Neural cell (in vitro differentiated cells): ENCODE results near the gene MMP25. TPM values are rescaled to one million over a fixed set of nuclear protein-coding genes. Genes with fewer than 3 reads are reported as not detected.

Source experiments
- H2AFZ ChIP-seq: fragments of 200-600, 300-800 bp; sonication (generic), shearing (Covaris generic); 2 replicates; pipeline ENCODE4 v1.6.0; 2014; ENCODE audit warnings: low read depth, mild to moderate bottlenecking, antibody characterized with exemption, low read length, moderate library complexity
- H3F3A ChIP-seq: fragments of 200-600 bp; shearing (Covaris generic); 2 replicates; pipeline ENCODE4 v1.6.1; 2016; ENCODE audit warnings: mild to moderate bottlenecking, moderate library complexity, mixed read lengths, antibody characterized with exemption, low read length; ENCODE audit not compliant: insufficient read depth, poor library complexity, severe bottlenecking
- H3K27ac ChIP-seq: fragments of 200-600, 300-800 bp; sonication (generic), shearing (Covaris generic); 2 replicates; pipeline ENCODE4 v1.5.1; 2014; ENCODE audit warnings: mild to moderate bottlenecking, low read length, moderate library complexity
- H3K27me3 ChIP-seq: fragments of 300-800, 200-600 bp; sonication (generic), shearing (Covaris generic); 2 replicates; pipeline ENCODE4 v1.6.0; 2014; ENCODE audit warnings: mild to moderate bottlenecking, low read depth, low read length, moderate library complexity; ENCODE audit not compliant: insufficient read depth
- H3K36me3 ChIP-seq: fragments of 300-800, 200-600 bp; sonication (generic), shearing (Covaris generic); 2 replicates; pipeline ENCODE4 v1.5.1; 2014; ENCODE audit warnings: mild to moderate bottlenecking, antibody characterized with exemption, low read length, moderate library complexity; ENCODE audit not compliant: insufficient read depth
- H3K4me2 ChIP-seq: fragments of 300-800, 200-600 bp; sonication (generic), shearing (Covaris generic); 2 replicates; pipeline ENCODE4 v1.6.0; 2014; ENCODE audit warnings: mild to moderate bottlenecking, low read length
- H3K4me3 ChIP-seq: fragments of 300-800, 200-600 bp; sonication (generic), shearing (Covaris generic); 2 replicates; pipeline ENCODE4 v1.5.1; 2014; ENCODE audit warnings: mild to moderate bottlenecking, low read length, moderate library complexity
- H3K79me2 ChIP-seq: fragments of 200-600 bp; shearing (Covaris generic); replicated peaks from 2 replicates; pipeline ENCODE4 v1.6.0; 2014; ENCODE audit warnings: mild to moderate bottlenecking, low read length, moderate library complexity; ENCODE audit not compliant: insufficient read depth
- H3K9ac ChIP-seq: fragments of 300-800, 200-600 bp; sonication (generic), shearing (Covaris generic); 2 replicates; pipeline ENCODE4 v1.6.1; 2016; ENCODE audit warnings: mild to moderate bottlenecking, low read length, mixed read lengths
- H3K9me2 ChIP-seq: fragments of 200-600 bp; shearing (Covaris generic); 2 replicates; pipeline ENCODE4 v1.6.1; 2016; ENCODE audit warnings: mild to moderate bottlenecking, low read length, mixed read lengths; ENCODE audit not compliant: insufficient read depth
- H3K9me3 ChIP-seq: fragments of 200-600, 300-800 bp; sonication (generic), shearing (Covaris generic); 2 replicates; pipeline ENCODE4 v1.6.1; 2016; ENCODE audit warnings: mild to moderate bottlenecking, mixed run types, low read length, moderate library complexity, mixed read lengths
- H4K20me1 ChIP-seq: fragments of 200-600 bp; shearing (Covaris generic); 2 replicates; pipeline ENCODE4 v1.6.1; 2016; ENCODE audit warnings: mild to moderate bottlenecking, mixed run types; ENCODE audit not compliant: insufficient read depth
- EP300 ChIP-seq: fragments of 450-650 bp; conservative IDR thresholded peaks from 2 replicates; pipeline ENCODE4 v1.6.1; 2014; ENCODE audit warnings: antibody characterized with exemption, mild to moderate bottlenecking, moderate library complexity; ENCODE audit not compliant: poor library complexity, severe bottlenecking
- EZH2 ChIP-seq: fragments of 200-600, 300-800 bp; shearing (Covaris generic), sonication (generic); IDR thresholded peaks from 2 replicates; pipeline ENCODE4 v1.6.1; 2014; ENCODE audit warnings: antibody characterized with exemption, low read length, borderline replicate concordance, mild to moderate bottlenecking; ENCODE audit not compliant: insufficient read depth, poor library complexity, severe bottlenecking
- MXI1 ChIP-seq: fragments of 450-650 bp; conservative IDR thresholded peaks from 2 replicates; pipeline ENCODE4 v1.6.1; 2014; ENCODE audit warnings: antibody characterized with exemption, mild to moderate bottlenecking; ENCODE audit not compliant: poor library complexity, severe bottlenecking
- POLR2AphosphoS5 ChIP-seq: IDR thresholded peaks from 2 replicates; pipeline ENCODE4 v1.6.1; 2012
- RAD21 ChIP-seq: fragments of 450-650 bp; conservative IDR thresholded peaks from 2 replicates; pipeline ENCODE4 v1.6.1; 2014; ENCODE audit warnings: antibody characterized with exemption, mild to moderate bottlenecking, moderate library complexity
- SMC3 ChIP-seq: fragments of 450-650 bp; conservative IDR thresholded peaks from 2 replicates; pipeline ENCODE4 v1.6.1; 2014; ENCODE audit warnings: antibody characterized with exemption, mild to moderate bottlenecking, moderate library complexity; ENCODE audit not compliant: poor library complexity
- TAF1 ChIP-seq: IDR thresholded peaks from 2 replicates; pipeline ENCODE4 v1.6.1; 2012; ENCODE audit warnings: low read depth
- polyA plus RNA-seq: library from polyadenylated mRNA; depleted of rRNA; stranded (reverse); fragments of >200 nt; gene quantifications from 2 replicates; pipeline ENCODE4 v1.2.3, GENCODE V29; 2014
- TF ChIP-seq, protein P1 (sequence below): IDR thresholded peaks from 2 replicates; pipeline ENCODE4 v1.6.1; 2012; ENCODE audit warnings: borderline replicate concordance
- TF ChIP-seq, protein P2 (sequence below): fragments of 450-650 bp; IDR thresholded peaks from 2 replicates; pipeline ENCODE4 v1.5.1; 2014; ENCODE audit warnings: antibody characterized with exemption, mild to moderate bottlenecking, moderate library complexity; ENCODE audit not compliant: poor library complexity, severe bottlenecking

Gene MMP25
- polyA plus RNA-seq, 1 donor from 2014 or later: not detected

DNA sequence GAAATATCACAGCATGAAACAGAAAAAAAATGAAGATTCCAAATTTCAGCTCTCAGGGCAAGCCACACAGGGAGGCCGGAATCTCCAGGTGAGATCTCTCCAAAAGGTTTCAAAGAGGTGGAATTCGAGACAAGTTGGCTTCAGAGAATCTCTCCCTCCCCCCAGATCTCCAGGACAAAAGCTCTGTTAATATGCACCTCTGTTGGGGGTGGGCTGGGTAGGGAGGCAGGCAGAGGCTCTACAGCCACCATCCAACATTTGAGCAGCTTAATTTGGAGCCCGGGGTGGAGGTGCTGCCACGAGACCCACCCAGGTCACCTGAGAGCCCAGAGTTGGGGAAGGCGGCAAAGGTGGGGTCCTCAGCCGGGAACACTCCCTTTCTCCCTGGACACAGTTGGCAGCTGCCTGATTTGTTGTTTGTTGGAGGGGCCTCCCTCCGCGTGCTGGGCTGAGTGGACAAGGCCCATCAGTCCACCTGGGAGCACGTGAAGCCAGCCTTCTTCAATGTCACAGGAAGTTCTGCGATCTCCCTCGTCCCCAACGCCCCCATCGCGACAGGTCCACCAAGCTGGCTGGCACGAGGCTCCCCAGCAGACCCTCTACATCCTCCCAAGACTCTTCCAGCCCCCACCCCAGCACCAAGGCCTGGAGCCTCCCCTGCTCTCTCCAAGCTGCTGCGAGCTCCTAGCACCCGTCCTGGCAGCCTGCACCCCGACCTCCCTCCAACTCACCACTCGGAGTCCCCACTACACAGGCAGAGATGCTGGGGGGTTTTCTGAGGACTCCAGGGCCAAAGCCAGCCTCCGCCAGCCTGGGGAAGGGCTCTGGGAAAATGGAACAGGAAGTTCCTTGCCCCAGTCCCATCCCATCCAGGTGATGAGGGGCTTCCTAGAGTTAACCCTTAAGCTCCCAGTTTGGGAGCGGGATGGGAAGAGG is 52.4 kb downstream of the MMP25 start, which contains the start of gene ZSCAN10:
Gene ZSCAN10 (minus strand): TSS at position 836 of the 936 bp plus-strand sequence. CDS start 6,357 bp downstream, outside the sequence.
- Histone ChIP-seq H3F3A (no peaks in the 10 kb centered on the region), H3K9me3 (no peaks in the 10 kb centered on the region), H4K20me1 (no peaks in the 10 kb centered on the region), H3K4me3 (no peak within 1 kb of the TSS), H3K4me2 (no peak within 1 kb of the TSS), H3K9me2 (no peaks in the 10 kb centered on the region), H3K27ac (no peak within 1 kb of the TSS), H3K36me3 (no peaks in the 10 kb centered on the region), H2AFZ (no peak within 1 kb of the TSS), H3K79me2 (no peaks in the 10 kb centered on the region), H3K27me3 (peaks cover 32% of the 10 kb centered on the region), H3K9ac (no peak within 1 kb of the TSS)
- no peak for TF ChIP-seq SMC3
- no peak for TF ChIP-seq MXI1
- no peak for TF ChIP-seq RAD21
- no peak for TF ChIP-seq EP300
- TF ChIP-seq, protein P1, sequence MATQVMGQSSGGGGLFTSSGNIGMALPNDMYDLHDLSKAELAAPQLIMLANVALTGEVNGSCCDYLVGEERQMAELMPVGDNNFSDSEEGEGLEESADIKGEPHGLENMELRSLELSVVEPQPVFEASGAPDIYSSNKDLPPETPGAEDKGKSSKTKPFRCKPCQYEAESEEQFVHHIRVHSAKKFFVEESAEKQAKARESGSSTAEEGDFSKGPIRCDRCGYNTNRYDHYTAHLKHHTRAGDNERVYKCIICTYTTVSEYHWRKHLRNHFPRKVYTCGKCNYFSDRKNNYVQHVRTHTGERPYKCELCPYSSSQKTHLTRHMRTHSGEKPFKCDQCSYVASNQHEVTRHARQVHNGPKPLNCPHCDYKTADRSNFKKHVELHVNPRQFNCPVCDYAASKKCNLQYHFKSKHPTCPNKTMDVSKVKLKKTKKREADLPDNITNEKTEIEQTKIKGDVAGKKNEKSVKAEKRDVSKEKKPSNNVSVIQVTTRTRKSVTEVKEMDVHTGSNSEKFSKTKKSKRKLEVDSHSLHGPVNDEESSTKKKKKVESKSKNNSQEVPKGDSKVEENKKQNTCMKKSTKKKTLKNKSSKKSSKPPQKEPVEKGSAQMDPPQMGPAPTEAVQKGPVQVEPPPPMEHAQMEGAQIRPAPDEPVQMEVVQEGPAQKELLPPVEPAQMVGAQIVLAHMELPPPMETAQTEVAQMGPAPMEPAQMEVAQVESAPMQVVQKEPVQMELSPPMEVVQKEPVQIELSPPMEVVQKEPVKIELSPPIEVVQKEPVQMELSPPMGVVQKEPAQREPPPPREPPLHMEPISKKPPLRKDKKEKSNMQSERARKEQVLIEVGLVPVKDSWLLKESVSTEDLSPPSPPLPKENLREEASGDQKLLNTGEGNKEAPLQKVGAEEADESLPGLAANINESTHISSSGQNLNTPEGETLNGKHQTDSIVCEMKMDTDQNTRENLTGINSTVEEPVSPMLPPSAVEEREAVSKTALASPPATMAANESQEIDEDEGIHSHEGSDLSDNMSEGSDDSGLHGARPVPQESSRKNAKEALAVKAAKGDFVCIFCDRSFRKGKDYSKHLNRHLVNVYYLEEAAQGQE: no peak
- TF ChIP-seq, protein P2, sequence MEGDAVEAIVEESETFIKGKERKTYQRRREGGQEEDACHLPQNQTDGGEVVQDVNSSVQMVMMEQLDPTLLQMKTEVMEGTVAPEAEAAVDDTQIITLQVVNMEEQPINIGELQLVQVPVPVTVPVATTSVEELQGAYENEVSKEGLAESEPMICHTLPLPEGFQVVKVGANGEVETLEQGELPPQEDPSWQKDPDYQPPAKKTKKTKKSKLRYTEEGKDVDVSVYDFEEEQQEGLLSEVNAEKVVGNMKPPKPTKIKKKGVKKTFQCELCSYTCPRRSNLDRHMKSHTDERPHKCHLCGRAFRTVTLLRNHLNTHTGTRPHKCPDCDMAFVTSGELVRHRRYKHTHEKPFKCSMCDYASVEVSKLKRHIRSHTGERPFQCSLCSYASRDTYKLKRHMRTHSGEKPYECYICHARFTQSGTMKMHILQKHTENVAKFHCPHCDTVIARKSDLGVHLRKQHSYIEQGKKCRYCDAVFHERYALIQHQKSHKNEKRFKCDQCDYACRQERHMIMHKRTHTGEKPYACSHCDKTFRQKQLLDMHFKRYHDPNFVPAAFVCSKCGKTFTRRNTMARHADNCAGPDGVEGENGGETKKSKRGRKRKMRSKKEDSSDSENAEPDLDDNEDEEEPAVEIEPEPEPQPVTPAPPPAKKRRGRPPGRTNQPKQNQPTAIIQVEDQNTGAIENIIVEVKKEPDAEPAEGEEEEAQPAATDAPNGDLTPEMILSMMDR: no peak
- no peak for TF ChIP-seq EZH2
- TF ChIP-seq TAF1: no peak
- no peak for TF ChIP-seq POLR2AphosphoS5

DNA sequence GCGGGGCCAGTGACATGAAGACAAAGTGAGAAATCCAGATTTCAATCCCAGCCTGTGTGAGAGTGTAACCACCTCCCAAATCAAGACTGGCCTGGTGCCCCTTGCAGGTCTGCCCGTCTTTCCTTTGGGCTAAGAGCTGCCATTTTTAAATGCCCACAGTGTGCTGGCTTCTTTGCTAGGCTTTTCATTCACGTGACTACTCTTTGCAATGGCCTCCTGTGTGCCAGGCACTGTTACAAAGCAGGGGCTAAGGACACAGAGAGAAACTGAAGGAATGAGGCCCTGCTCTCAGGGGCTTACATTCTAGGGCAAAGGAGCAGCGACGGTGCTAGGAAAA is 53.0 kb downstream of the MMP25 start:
- H3K9me2 ChIP-seq: no peaks in the 10 kb centered on the region
- no peaks in the 10 kb centered on the region for H3K9me3 ChIP-seq
- TF ChIP-seq EP300 (no peak), TAF1 (no peak), EZH2 (no peak), MXI1 (no peak), POLR2AphosphoS5 (no peak), RAD21 (no peak), SMC3 (no peak)
- TF ChIP-seq, protein P2: no peak
- TF ChIP-seq, protein P1: no peak
- H3K79me2 ChIP-seq: no peaks in the 10 kb centered on the region
- H3K36me3 ChIP-seq: no peaks in the 10 kb centered on the region
- H3F3A ChIP-seq: no peaks in the 10 kb centered on the region
- H4K20me1 ChIP-seq: no peaks in the 10 kb centered on the region
- no peak overlapping the region for H3K4me3 ChIP-seq
- H3K9ac ChIP-seq: no peak overlapping the region
- H3K27me3 ChIP-seq: peaks cover 32% of the 10 kb centered on the region
- no peak overlapping the region for H3K27ac ChIP-seq
- no peak overlapping the region for H2AFZ ChIP-seq
- H3K4me2 ChIP-seq: no peak overlapping the region
